HL-60 (cell line): ENCODE measurements around the gene HOXD4.

ENCODE experiments used
- DNase-seq, 2 experiments: peaks; one replicate each; pipeline ENCODE4 v3.0.0-alpha.2; 2010 to 2020; ENCODE audit warnings: low read depth in 1 of 2, low spot score in 1 of 2
- H3K27ac ChIP-seq: fragments of 250-450 bp; sonication (Bioruptor Pico); replicated peaks from 2 replicates; pipeline ENCODE4 v1.5.1; 2020; ENCODE audit warnings: mild to moderate bottlenecking, moderate library complexity
- H3K27me3 ChIP-seq: fragments of 250-450 bp; sonication (Bioruptor Pico); 2 replicates; pipeline ENCODE4 v1.5.1; 2021; ENCODE audit warnings: mild to moderate bottlenecking, moderate library complexity; ENCODE audit not compliant: insufficient read depth, poor library complexity, severe bottlenecking
- H3K4me3 ChIP-seq: replicated peaks from 2 replicates; pipeline ENCODE4 v1.5.1; 2011; ENCODE audit warnings: mild to moderate bottlenecking, control low read depth, low read length; ENCODE audit not compliant: insufficient read depth
- GABPA ChIP-seq: IDR thresholded peaks from 2 replicates; pipeline ENCODE4 v1.6.1; 2012; ENCODE audit warnings: low read depth
- POLR2AphosphoS5 ChIP-seq: IDR thresholded peaks from 2 replicates; pipeline ENCODE4 v1.6.1; 2012; ENCODE audit warnings: low read depth
- SPI1 ChIP-seq: IDR thresholded peaks from 2 replicates; pipeline ENCODE4 v1.6.1; 2012; ENCODE audit warnings: low read depth, mild to moderate bottlenecking, borderline replicate concordance
- TF ChIP-seq, protein P1 (sequence below): IDR thresholded peaks from 2 replicates; pipeline ENCODE4 v1.6.1; 2012; ENCODE audit warnings: low read depth; ENCODE audit not compliant: insufficient replicate concordance
- TF ChIP-seq, protein P2 (sequence below): IDR thresholded peaks from one replicate; pipeline ENCODE4 v1.5.1; 2011; ENCODE audit warnings: low read length, control low read depth, inconsistent platforms; ENCODE audit not compliant: insufficient read depth

HOXD4 gene

DNA sequence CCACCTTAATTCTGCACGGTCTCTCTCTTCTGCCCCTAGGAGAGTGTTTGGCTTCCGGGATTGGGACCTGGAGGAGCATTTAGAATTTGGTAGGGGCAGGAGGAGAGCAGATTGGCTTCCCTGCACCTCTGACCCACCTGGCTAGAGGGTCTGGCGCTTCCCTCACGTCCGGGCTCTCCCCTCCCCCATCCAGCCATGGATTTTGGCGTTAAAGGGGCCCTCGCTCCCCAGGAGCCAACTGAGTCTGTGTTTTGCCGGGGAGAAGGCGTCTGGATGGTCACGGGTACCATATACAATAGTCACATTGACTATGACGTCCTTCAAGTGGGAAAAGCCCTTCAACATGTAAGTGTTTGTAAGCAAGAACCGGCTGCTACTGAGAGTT is 12.3 kb downstream of the HOXD4 start:
- Histone ChIP-seq H3K4me3 (no peak overlapping the region), H3K27me3 (peaks cover 84% of the 10 kb centered on the region), H3K27ac (no peak overlapping the region)
- no peak for TF ChIP-seq SPI1
- TF ChIP-seq, protein P1, sequence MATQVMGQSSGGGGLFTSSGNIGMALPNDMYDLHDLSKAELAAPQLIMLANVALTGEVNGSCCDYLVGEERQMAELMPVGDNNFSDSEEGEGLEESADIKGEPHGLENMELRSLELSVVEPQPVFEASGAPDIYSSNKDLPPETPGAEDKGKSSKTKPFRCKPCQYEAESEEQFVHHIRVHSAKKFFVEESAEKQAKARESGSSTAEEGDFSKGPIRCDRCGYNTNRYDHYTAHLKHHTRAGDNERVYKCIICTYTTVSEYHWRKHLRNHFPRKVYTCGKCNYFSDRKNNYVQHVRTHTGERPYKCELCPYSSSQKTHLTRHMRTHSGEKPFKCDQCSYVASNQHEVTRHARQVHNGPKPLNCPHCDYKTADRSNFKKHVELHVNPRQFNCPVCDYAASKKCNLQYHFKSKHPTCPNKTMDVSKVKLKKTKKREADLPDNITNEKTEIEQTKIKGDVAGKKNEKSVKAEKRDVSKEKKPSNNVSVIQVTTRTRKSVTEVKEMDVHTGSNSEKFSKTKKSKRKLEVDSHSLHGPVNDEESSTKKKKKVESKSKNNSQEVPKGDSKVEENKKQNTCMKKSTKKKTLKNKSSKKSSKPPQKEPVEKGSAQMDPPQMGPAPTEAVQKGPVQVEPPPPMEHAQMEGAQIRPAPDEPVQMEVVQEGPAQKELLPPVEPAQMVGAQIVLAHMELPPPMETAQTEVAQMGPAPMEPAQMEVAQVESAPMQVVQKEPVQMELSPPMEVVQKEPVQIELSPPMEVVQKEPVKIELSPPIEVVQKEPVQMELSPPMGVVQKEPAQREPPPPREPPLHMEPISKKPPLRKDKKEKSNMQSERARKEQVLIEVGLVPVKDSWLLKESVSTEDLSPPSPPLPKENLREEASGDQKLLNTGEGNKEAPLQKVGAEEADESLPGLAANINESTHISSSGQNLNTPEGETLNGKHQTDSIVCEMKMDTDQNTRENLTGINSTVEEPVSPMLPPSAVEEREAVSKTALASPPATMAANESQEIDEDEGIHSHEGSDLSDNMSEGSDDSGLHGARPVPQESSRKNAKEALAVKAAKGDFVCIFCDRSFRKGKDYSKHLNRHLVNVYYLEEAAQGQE = no peak
- TF ChIP-seq GABPA = no peak
- TF ChIP-seq, protein P2, sequence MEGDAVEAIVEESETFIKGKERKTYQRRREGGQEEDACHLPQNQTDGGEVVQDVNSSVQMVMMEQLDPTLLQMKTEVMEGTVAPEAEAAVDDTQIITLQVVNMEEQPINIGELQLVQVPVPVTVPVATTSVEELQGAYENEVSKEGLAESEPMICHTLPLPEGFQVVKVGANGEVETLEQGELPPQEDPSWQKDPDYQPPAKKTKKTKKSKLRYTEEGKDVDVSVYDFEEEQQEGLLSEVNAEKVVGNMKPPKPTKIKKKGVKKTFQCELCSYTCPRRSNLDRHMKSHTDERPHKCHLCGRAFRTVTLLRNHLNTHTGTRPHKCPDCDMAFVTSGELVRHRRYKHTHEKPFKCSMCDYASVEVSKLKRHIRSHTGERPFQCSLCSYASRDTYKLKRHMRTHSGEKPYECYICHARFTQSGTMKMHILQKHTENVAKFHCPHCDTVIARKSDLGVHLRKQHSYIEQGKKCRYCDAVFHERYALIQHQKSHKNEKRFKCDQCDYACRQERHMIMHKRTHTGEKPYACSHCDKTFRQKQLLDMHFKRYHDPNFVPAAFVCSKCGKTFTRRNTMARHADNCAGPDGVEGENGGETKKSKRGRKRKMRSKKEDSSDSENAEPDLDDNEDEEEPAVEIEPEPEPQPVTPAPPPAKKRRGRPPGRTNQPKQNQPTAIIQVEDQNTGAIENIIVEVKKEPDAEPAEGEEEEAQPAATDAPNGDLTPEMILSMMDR = no peak
- no peak for TF ChIP-seq POLR2AphosphoS5
- DNase-seq = no peak

DNA sequence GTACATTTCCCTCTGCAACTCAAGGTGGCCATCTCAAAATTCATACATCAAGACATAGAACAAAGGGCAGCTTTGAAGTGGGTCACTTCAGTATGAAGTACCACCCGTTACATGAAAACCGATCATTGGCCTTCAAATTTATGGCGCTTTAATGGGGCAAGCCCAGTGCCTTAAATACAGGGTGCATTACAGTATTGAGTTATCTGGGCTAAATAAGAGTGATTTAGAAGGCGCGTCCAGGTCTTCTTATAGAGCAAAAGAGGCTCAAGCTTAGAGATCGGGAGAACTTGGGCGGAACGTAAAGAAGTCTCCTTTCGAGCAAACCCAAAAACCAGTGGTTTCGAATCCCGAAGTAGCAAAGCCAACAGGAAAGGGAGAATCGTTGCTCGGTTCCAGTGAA is 12.9 kb downstream of the HOXD4 start:
- no peak for DNase-seq

DNA sequence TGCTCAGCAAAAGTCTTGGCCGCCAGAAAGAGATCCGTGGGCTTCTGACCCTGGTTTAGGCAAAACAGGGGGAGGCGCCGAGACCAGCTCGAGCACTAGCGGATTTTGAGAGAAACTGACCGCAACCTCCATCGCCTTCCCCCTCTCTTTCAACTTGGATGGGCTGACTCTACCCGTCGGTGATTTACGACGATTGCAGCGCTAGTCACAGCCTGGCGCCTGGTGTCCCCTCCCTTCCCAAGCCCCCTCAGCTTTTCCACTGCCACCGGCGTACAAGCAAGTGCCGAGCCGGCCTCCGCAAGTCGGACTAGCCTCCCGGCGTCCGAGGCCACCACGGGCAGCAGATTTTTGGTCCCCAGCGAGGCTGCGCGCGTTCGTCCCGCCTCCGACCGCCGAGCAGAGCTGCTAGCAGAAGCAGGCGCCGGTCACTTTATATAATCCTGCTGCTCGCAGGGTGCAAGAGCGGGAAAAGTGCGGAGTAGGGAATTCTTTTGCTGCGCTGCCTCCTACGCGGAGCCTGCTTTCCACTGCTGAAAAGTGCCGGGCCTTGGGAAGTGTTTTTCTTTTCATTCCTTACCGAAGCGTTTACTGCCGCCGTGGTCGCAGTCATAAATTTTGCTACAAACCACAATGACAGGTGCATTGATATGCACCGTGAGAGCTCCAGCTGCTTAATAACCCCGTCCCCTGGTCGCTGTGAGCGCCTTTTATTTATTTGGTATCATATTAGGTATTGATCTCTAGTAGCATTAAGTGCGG is 13.4 kb downstream of the HOXD4 start:
- no peak for DNase-seq
- Histone ChIP-seq H3K27me3 (peaks cover 75% of the 10 kb centered on the region), H3K4me3 (no peak overlapping the region), H3K27ac (no peak overlapping the region)
- TF ChIP-seq SPI1 (no peak), GABPA (no peak), POLR2AphosphoS5 (no peak)
- TF ChIP-seq, protein P1 = no peak
- TF ChIP-seq, protein P2 = no peak

More for the DNA sequence above, 12.9 kb downstream of the HOXD4 start:
- H3K27me3 ChIP-seq = peaks cover 81% of the 10 kb centered on the region
- H3K4me3 ChIP-seq = no peak overlapping the region
- TF ChIP-seq, protein P2 = no peak
- no peak for TF ChIP-seq GABPA
- no peak for TF ChIP-seq SPI1
- TF ChIP-seq, protein P1 = no peak
- TF ChIP-seq POLR2AphosphoS5 = no peak
- no peak overlapping the region for H3K27ac ChIP-seq
